Endothelial cell of umbilical vein (primary cell): ENCODE results near the gene NUAK1. TPM values are rescaled to one million over a fixed set of nuclear protein-coding genes. Genes with fewer than 3 reads are reported as not detected.

Experiments used
- BruUV-seq: library from RNA; stranded (reverse); fragments of 400-500 nt; replicated peaks from 2 replicates; lab custom pipeline; 2021; lab: Mats Ljungman, UMichigan
- CTCF ChIA-PET: fragments of 300-600, 350-600 bp; sonication (Branson Sonifier 250); formaldehyde crosslinking; loops from one replicate; lab custom pipeline; 2021; ENCODE audit warnings: antibody characterized with exemption, inconsistent platforms; lab: Charles Lee
- POLR2A ChIA-PET: fragments of 300-600, 350-600 bp; sonication (Branson Sonifier 250); formaldehyde crosslinking; loops from one replicate; lab custom pipeline; 2021; ENCODE audit warnings: antibody characterized with exemption, inconsistent platforms; lab: Charles Lee
- DNase-seq: peaks from one replicate; pipeline ENCODE4 v3.0.0-alpha.2; 2011; ENCODE audit warnings: low read depth, low spot score
- FAIRE-seq: peaks from 2 replicates; lab custom pipeline; 2011; peaks lifted over from hg19 to GRCh38; lab: Jason Lieb, UNC
- H2AFZ ChIP-seq: 2 replicates; pipeline ENCODE4 v1.6.0; 2012; ENCODE audit warnings: low read depth, low read length, control low read depth, inconsistent platforms
- H3K27ac ChIP-seq: 2 replicates; pipeline ENCODE4 v1.5.1; 2011; ENCODE audit warnings: low read depth, mild to moderate bottlenecking, control low read depth, low read length, moderate library complexity; ENCODE audit not compliant: insufficient read depth
- H3K27me3 ChIP-seq, 2 experiments: 2 replicates each; pipeline versions ENCODE4 v1.6.0 to v1.6.1; 2011; ENCODE audit warnings: low read length in 2 of 2, mixed read lengths in 1 of 2; ENCODE audit not compliant: control insufficient read depth in 2 of 2, insufficient read depth in 2 of 2
- H3K36me3 ChIP-seq, 2 experiments: 2 replicates in 1 of 2; 3 replicates in 1 of 2; pipeline ENCODE4 v1.5.1; 2011; ENCODE audit warnings: low read length in 2 of 2, mild to moderate bottlenecking in 1 of 2, moderate library complexity in 1 of 2; ENCODE audit not compliant: control insufficient read depth in 2 of 2, insufficient read depth in 2 of 2; ENCODE audit errors: extremely low read depth in 1 of 2
- H3K4me1 ChIP-seq: 3 replicates; pipeline ENCODE4 v1.5.1; 2011; ENCODE audit warnings: mild to moderate bottlenecking, low read length; ENCODE audit not compliant: control insufficient read depth, insufficient read depth; ENCODE audit errors: extremely low read depth
- H3K4me2 ChIP-seq: 2 replicates; pipeline ENCODE4 v1.6.1; 2011; ENCODE audit warnings: low read length, control low read depth, mixed read lengths; ENCODE audit not compliant: insufficient read depth
- H3K4me3 ChIP-seq, 3 experiments: fragments of 200-600 bp in 1 of 3; sonication (generic), shearing (Covaris generic) in 1 of 3; replicated peaks in 1 of 3; 2 replicates each; pipeline ENCODE4 v1.5.1; 2011 to 2016; ENCODE audit warnings: control low read depth in 3 of 3, low read length in 3 of 3, mild to moderate bottlenecking in 2 of 3, inconsistent platforms in 1 of 3, low read depth in 1 of 3, moderate library complexity in 1 of 3; ENCODE audit not compliant: insufficient read depth in 1 of 3
- H3K79me2 ChIP-seq: 2 replicates; pipeline ENCODE4 v1.6.0; 2012; ENCODE audit warnings: low read length, inconsistent platforms; ENCODE audit not compliant: control insufficient read depth, insufficient read depth
- H3K9ac ChIP-seq: replicated peaks from 2 replicates; pipeline ENCODE3; 2011; ENCODE audit warnings: low read length, control low read depth; ENCODE audit not compliant: insufficient read depth; ENCODE audit errors: extremely low read depth
- H3K9me1 ChIP-seq: replicated peaks from 3 replicates; pipeline ENCODE4 v1.6.0; 2011; ENCODE audit warnings: mild to moderate bottlenecking, low read length; ENCODE audit not compliant: control insufficient read depth, insufficient read depth; ENCODE audit errors: extremely low read depth
- H3K9me3 ChIP-seq: replicated peaks from 2 replicates; pipeline ENCODE4 v1.5.1; 2012; ENCODE audit warnings: low read length, inconsistent platforms; ENCODE audit not compliant: control insufficient read depth, insufficient read depth
- H4K20me1 ChIP-seq: replicated peaks from 2 replicates; pipeline ENCODE3; 2011; ENCODE audit warnings: mild to moderate bottlenecking, low read length; ENCODE audit not compliant: control insufficient read depth, insufficient read depth; ENCODE audit errors: extremely low read depth
- EZH2 ChIP-seq: IDR thresholded peaks from 2 replicates; pipeline ENCODE4 v1.6.1; 2012; ENCODE audit warnings: borderline replicate concordance, low read depth, mild to moderate bottlenecking, moderate library complexity, low read length, inconsistent platforms; ENCODE audit not compliant: severe bottlenecking
- FOS ChIP-seq: IDR thresholded peaks from 2 replicates; pipeline ENCODE4 v1.6.1; 2011; ENCODE audit warnings: mild to moderate bottlenecking, low read length, moderate library complexity, borderline replicate concordance; ENCODE audit not compliant: insufficient read depth
- GATA2 ChIP-seq: IDR thresholded peaks from 2 replicates; pipeline ENCODE4 v1.7.0; 2011; ENCODE audit warnings: low read depth, mild to moderate bottlenecking, moderate library complexity, mixed read lengths, low read length; ENCODE audit not compliant: insufficient read length, insufficient read depth
- JUN ChIP-seq: IDR thresholded peaks from 2 replicates; pipeline ENCODE4 v1.6.1; 2011; ENCODE audit warnings: borderline replicate concordance, low read depth; ENCODE audit not compliant: insufficient read length, insufficient read depth
- MYC ChIP-seq: IDR thresholded peaks from one replicate; pipeline ENCODE4 v1.6.1; 2011; ENCODE audit warnings: mild to moderate bottlenecking, low read depth, low read length
- POLR2A ChIP-seq: IDR thresholded peaks from 2 replicates; pipeline ENCODE4 v1.6.1; 2012; ENCODE audit warnings: low read depth, mild to moderate bottlenecking, control low read depth, low read length
- POLR2AphosphoS5 ChIP-seq: IDR thresholded peaks from 2 replicates; pipeline ENCODE4 v1.6.1; 2012; ENCODE audit warnings: low read depth, mild to moderate bottlenecking, control low read depth, low read length, moderate library complexity; ENCODE audit not compliant: insufficient read depth
- dilution Hi-C: fragments of 300-500 bp; cut with MboI; formaldehyde crosslinking; loops from one replicate; pipeline ENCODE4 v1.15.0; 2019; ENCODE audit warnings: low sequenced_read_pairs; ENCODE audit not compliant: extremely low pct_ligation_motif_present
- intact Hi-C: fragments of 100-400 bp; cut with micrococcal nuclease; formaldehyde crosslinking; loops from one replicate; pipeline ENCODE4 v1.10.0; 2022
- polyA plus RNA-seq, 4 experiments: library from polyadenylated mRNA; depleted of rRNA in 3 of 4; stranded (reverse) in 3 of 4; unstranded in 1 of 4; fragments of >200 nt; gene quantifications; 2 replicates each; pipeline versions ENCODE4 v1.2.1 to v1.2.3, GENCODE V29; 2011 to 2012; ENCODE audit warnings: missing spikeins in 1 of 4
- total RNA-seq: library from RNA; stranded (reverse); gene quantifications from 2 replicates; pipeline ENCODE4 v1.2.3, GENCODE V29; 2021
- TF ChIP-seq, protein P1 (sequence below): IDR thresholded peaks from 2 replicates; pipeline ENCODE4 v1.6.1; 2011; ENCODE audit not compliant: insufficient read depth, insufficient read length
- TF ChIP-seq, protein P2 (sequence below), 2 donors: IDR thresholded peaks; 1 replicate in 1 of 2; 2 replicates in 1 of 2; pipeline ENCODE4 v1.5.1; 2011; ENCODE audit warnings: low read length in 2 of 2, mild to moderate bottlenecking in 2 of 2, moderate library complexity in 2 of 2, control low read depth in 1 of 2, inconsistent platforms in 1 of 2, low read depth in 1 of 2; ENCODE audit not compliant: insufficient read depth in 1 of 2; ENCODE audit errors: extremely low read depth in 1 of 2

NUAK1 gene
- total and polyA plus RNA-seq, 2 donors (not counting 3 experiments of a cell fraction or from before 2014, with no cell fraction given), result 34.2 to 39.7 TPM

DNA sequence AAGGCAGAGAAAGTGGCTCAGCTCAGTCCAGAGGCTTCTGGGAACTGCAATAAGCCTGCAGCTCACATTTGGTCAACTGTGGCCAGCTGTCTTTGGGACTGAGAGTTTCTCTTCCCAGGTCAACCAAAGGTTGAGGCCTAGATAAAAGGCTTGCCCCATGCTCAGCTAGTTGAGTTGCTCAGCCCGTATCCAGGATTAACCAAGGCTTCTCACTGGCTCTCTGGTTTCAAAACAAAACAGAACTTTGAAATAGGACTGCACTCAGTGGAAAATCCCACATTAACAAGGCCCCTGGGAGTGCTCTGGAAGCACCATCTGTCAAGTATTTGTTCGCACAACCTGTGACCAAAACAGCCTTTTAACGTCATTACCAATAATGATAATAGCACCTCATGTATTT is 40.3 kb upstream of the NUAK1 start:
- no peaks in the 10 kb centered on the region for H3K9me3 ChIP-seq
- no peaks in the 10 kb centered on the region for H3K36me3 ChIP-seq
- no peaks in the 10 kb centered on the region for H3K9me1 ChIP-seq
- no peaks in the 10 kb centered on the region for H4K20me1 ChIP-seq
- dilution Hi-C loops, result no loop called here
- no peak overlapping the region for H3K4me3 ChIP-seq
- no peak for DNase-seq
- H3K27me3 ChIP-seq, result peaks cover under 1 to 6% of the 10 kb centered on the region in 2 experiments
- H3K4me2 ChIP-seq, result no peak overlapping the region
- intact Hi-C loops, result no loop called here
- H2AFZ ChIP-seq, result no peak overlapping the region
- no peak overlapping the region for H3K9ac ChIP-seq
- no peak overlapping the region for H3K27ac ChIP-seq
- TF ChIP-seq, protein P1, sequence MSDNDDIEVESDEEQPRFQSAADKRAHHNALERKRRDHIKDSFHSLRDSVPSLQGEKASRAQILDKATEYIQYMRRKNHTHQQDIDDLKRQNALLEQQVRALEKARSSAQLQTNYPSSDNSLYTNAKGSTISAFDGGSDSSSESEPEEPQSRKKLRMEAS, result no peak
- TF ChIP-seq, protein P2, sequence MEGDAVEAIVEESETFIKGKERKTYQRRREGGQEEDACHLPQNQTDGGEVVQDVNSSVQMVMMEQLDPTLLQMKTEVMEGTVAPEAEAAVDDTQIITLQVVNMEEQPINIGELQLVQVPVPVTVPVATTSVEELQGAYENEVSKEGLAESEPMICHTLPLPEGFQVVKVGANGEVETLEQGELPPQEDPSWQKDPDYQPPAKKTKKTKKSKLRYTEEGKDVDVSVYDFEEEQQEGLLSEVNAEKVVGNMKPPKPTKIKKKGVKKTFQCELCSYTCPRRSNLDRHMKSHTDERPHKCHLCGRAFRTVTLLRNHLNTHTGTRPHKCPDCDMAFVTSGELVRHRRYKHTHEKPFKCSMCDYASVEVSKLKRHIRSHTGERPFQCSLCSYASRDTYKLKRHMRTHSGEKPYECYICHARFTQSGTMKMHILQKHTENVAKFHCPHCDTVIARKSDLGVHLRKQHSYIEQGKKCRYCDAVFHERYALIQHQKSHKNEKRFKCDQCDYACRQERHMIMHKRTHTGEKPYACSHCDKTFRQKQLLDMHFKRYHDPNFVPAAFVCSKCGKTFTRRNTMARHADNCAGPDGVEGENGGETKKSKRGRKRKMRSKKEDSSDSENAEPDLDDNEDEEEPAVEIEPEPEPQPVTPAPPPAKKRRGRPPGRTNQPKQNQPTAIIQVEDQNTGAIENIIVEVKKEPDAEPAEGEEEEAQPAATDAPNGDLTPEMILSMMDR (IDR thresholded peaks at IDR 0.05; ENCODE audit: extremely low read depth in 1 of 2, insufficient read depth in 1 of 2, low read depth in 1 of 2, low read length in 2 of 2), result no peak
- no peak for TF ChIP-seq POLR2A
- TF ChIP-seq EZH2, result no peak
- TF ChIP-seq MYC, result no peak
- no peak for TF ChIP-seq GATA2
- TF ChIP-seq FOS, result no peak
- no peak for TF ChIP-seq JUN
- TF ChIP-seq POLR2AphosphoS5, result no peak
- BruUV-seq, result no TSS peak
- H3K79me2 ChIP-seq, result no peaks in the 10 kb centered on the region
- H3K4me1 ChIP-seq, result no peaks in the 10 kb centered on the region
- ChIA-PET CTCF (interaction anchor here (1.3 to 1.6 kb wide), 2 partner anchors 12 to 31 kb away, joined by 4 read pairs; no protein-coding TSS in a partner anchor), POLR2A (no interaction called here)
- FAIRE-seq, result no peak
